ENCODE data around the gene DGCR2. TPM values are rescaled to one million over a fixed set of nuclear protein-coding genes. Genes with fewer than 3 reads are reported as not detected.

DGCR2 gene
- total RNA-seq, 6 experiments from 2014 or later, result 19.8 to 31.7 (median 24.7) TPM

- Histone ChIP-seq H3K4me1 (peaks cover 0 to 4% (median 0%) of the 10 kb centered on the region in 4 donors), H3K27ac (no peak overlapping the region), H3K27me3 (no peaks in the 10 kb centered on the region), H3K4me3 (no peak overlapping the region), H3K9me3 (no peaks in the 10 kb centered on the region), H3K36me3 (no peaks in the 10 kb centered on the region)
- WGBS (ENCODE audit: insufficient coverage, low coverage, low lambda C conversion rate, missing lambda C conversion rate), result 90% methylated on average over 4 of the region's 16 CpGs
- intact Hi-C loops (cut with DNase I), result no loop called here
- TF ChIP-seq POLR2A (IDR thresholded peaks at IDR 0.05), result no peak
- no peak for TF ChIP-seq CTCF (IDR thresholded peaks at IDR 0.05)
- DNase-seq (no peak), ATAC-seq (no peak)
Measured at GRCh38 chr22:19127329-19128008, 5.3 kb upstream of the DGCR2 start.

GRCh38 chr22:19126309-19127273, 4.4 kb upstream of the DGCR2 start:
- WGBS (ENCODE audit: insufficient coverage, low coverage, low lambda C conversion rate, missing lambda C conversion rate), result 96% methylated on average over 3 of the region's 19 CpGs
- Histone ChIP-seq H3K27me3 (no peaks in the 10 kb centered on the region), H3K4me1 (peaks cover 0 to 4% (median 0%) of the 10 kb centered on the region in 4 donors), H3K9me3 (no peaks in the 10 kb centered on the region), H3K27ac (no peak overlapping the region), H3K4me3 (no peak overlapping the region), H3K36me3 (no peaks in the 10 kb centered on the region)
- ATAC-seq, result no peak
- intact Hi-C loops (cut with DNase I), result no loop called here
- TF ChIP-seq POLR2A (IDR thresholded peaks at IDR 0.05) (no peak), CTCF (IDR thresholded peaks at IDR 0.05) (no peak)
- DNase-seq, result no peak

DNA sequence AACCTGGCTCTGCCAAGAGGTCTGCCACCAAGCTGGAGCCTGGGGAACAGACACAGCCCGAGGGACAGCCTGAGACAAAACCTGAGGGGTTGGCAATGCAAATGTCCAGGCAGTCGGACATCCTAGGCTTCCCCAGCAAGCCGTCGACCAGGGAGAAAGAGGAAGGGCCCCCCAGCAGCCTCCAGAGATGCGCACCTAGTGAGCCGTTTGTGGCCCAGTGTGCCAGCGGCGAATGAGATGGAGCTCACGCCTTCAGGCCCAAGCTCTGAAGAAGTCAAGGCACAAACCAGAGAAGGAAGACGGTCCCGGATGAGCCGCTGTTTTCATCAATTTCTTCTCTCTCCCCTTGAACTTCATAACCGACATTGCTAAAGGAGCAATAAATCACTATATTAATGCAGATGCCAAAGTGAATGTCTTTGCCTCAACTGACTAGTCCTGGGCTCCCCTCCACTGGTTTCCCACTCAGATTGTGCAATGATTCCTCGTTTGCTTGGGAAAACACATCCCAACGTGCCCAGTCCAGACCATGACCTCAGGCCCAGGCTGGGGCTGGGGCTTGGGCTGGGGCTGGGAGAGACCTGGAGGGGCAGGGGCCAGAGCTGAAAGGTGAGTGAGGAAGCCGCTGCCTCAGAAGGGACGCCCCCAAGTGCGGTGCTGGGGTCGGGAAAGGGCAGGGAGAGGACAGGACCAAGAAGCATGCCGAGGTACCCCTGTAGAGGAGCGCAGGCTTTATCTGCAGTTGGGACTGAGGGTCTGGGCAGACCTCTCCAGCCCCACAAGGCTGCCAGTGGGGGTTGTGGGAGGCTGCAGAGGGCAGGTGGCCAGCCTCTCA, 3.5 kb upstream of the DGCR2 start:
- no peak for ATAC-seq
- no peak overlapping the region for H3K27ac ChIP-seq
- WGBS (ENCODE audit: insufficient coverage, low coverage, low lambda C conversion rate, missing lambda C conversion rate), result 71% methylated on average over 18 of the region's 21 CpGs
- peaks cover 0 to 11% (median 3%) of the 10 kb centered on the region in 4 donors for H3K4me1 ChIP-seq
- TF ChIP-seq POLR2A (IDR thresholded peaks at IDR 0.05), result no peak
- no peak for TF ChIP-seq CTCF (IDR thresholded peaks at IDR 0.05)
- no peak for DNase-seq
- H3K36me3 ChIP-seq, result no peaks in the 10 kb centered on the region
- no peaks in the 10 kb centered on the region for H3K9me3 ChIP-seq
- no peaks in the 10 kb centered on the region for H3K27me3 ChIP-seq
- intact Hi-C loops (cut with DNase I), result no loop called here
- no peak overlapping the region for H3K4me3 ChIP-seq

- Histone ChIP-seq H3K9me3 (no peaks in the 10 kb centered on the region), H3K36me3 (no peaks in the 10 kb centered on the region), H3K4me3 (no peak overlapping the region), H3K27ac (no peak overlapping the region), H3K4me1 (peaks cover 0 to 18% (median 4%) of the 10 kb centered on the region in 4 donors), H3K27me3 (no peaks in the 10 kb centered on the region)
- ATAC-seq (no peak), DNase-seq (no peak)
- intact Hi-C loops (cut with DNase I), result no loop called here
- no peak for TF ChIP-seq POLR2A (IDR thresholded peaks at IDR 0.05)
- TF ChIP-seq CTCF (IDR thresholded peaks at IDR 0.05), result no peak
- 93% methylated on average over 3 of the region's 11 CpGs for WGBS (ENCODE audit: insufficient coverage, low coverage, low lambda C conversion rate, missing lambda C conversion rate)
Measured at GRCh38 chr22:19125011-19125410, 2.8 kb upstream of the DGCR2 start.
